ENCODE results near the gene EXOG. TPM values are rescaled to one million over a fixed set of nuclear protein-coding genes. Genes with fewer than 3 reads are reported as not detected.
"Not testable (repeated sequence)": the region's sequence is repeated elsewhere in the genome, so short reads cannot be mapped to it uniquely, and the experiment has no call there.

Gene EXOG
- total RNA-seq, 4 donors from 2014 or later, result 3.3 to 10.3 (median 5.3) TPM

DNA sequence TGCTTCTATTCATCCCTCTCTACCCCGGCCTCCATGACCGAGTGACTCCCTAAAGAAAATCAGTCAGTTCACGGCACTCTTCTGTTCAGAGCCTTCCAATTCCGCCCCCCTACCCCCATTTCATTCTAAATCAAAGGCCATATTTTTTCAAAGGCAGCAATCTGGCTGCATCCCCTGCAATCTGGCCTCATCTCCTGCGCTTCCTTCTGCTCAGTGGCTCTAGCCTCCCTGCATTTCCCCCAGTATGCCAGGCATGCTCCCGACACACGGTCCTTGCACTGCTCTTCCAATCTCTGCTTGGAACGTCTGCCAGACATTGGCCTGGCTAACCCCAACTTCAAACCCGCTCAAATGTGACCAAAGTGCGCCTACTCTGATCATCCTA is 67.7 kb downstream of the EXOG start:
- TF ChIP-seq, protein P1, sequence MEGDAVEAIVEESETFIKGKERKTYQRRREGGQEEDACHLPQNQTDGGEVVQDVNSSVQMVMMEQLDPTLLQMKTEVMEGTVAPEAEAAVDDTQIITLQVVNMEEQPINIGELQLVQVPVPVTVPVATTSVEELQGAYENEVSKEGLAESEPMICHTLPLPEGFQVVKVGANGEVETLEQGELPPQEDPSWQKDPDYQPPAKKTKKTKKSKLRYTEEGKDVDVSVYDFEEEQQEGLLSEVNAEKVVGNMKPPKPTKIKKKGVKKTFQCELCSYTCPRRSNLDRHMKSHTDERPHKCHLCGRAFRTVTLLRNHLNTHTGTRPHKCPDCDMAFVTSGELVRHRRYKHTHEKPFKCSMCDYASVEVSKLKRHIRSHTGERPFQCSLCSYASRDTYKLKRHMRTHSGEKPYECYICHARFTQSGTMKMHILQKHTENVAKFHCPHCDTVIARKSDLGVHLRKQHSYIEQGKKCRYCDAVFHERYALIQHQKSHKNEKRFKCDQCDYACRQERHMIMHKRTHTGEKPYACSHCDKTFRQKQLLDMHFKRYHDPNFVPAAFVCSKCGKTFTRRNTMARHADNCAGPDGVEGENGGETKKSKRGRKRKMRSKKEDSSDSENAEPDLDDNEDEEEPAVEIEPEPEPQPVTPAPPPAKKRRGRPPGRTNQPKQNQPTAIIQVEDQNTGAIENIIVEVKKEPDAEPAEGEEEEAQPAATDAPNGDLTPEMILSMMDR (IDR thresholded peaks at IDR 0.05), result no peak
- no peak for TF ChIP-seq POLR2A (IDR thresholded peaks at IDR 0.05)
- H3K27ac ChIP-seq, result no peak overlapping the region
- H3K36me3 ChIP-seq, result no peaks in the 10 kb centered on the region
- no peaks in the 10 kb centered on the region for H3K9me3 ChIP-seq
- H3K27me3 ChIP-seq, result no peaks in the 10 kb centered on the region
- no peaks in the 10 kb centered on the region for H3K4me1 ChIP-seq
- no peak overlapping the region for H3K4me3 ChIP-seq
- 87 to 92% methylated on average over 10 of the region's 10 CpGs for WGBS, 2 donors
- intact Hi-C loops (cut with DNase I), result no loop called here
- no peak for DNase-seq

- TF ChIP-seq, protein P1 (IDR thresholded peaks at IDR 0.05), result no peak
- no peak for TF ChIP-seq POLR2A (IDR thresholded peaks at IDR 0.05)
- no peaks in the 10 kb centered on the region for H3K36me3 ChIP-seq
- no peaks in the 10 kb centered on the region for H3K9me3 ChIP-seq
- intact Hi-C loops (cut with DNase I), result no loop called here
- no peak overlapping the region for H3K27ac ChIP-seq
- H3K27me3 ChIP-seq, result no peaks in the 10 kb centered on the region
- 86 to 100% methylated on average over 1 to 5 of the region's 6 CpGs for WGBS, 2 donors
- no peak for DNase-seq
- no peak overlapping the region for H3K4me3 ChIP-seq
- H3K4me1 ChIP-seq, result no peaks in the 10 kb centered on the region
Observed at GRCh38 chr3:38564631-38565338, 68.6 kb downstream of the EXOG start.

GRCh38 chr3:38565339-38566214 is 69.4 kb downstream of the EXOG start:
- no peak overlapping the region for H3K4me3 ChIP-seq
- TF ChIP-seq POLR2A (IDR thresholded peaks at IDR 0.05), result no peak
- TF ChIP-seq, protein P1 (IDR thresholded peaks at IDR 0.05), result no peak
- intact Hi-C loops (cut with DNase I), result no loop called here
- H3K27ac ChIP-seq, result no peak overlapping the region
- no peaks in the 10 kb centered on the region for H3K27me3 ChIP-seq
- 73 to 86% methylated on average over 9 to 12 of the region's 13 CpGs for WGBS, 2 donors
- H3K4me1 ChIP-seq, result no peaks in the 10 kb centered on the region
- H3K9me3 ChIP-seq, result no peaks in the 10 kb centered on the region
- H3K36me3 ChIP-seq, result no peaks in the 10 kb centered on the region
- DNase-seq, result no peak

DNA sequence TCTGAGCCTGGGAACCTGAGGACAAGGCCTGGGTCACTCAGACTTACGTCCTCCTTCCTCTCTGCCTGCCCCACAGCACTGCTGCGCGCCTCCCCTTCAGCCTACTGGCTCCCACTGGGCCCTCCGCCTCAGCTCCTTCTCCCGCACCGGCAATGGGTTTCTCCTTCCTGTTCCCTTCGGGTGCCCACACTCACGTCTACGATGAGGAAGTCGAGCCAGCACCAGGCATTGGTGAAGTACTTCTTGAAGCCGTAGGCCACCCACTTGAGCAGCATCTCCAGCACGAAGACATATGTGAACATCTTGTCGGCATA is 70.0 kb downstream of the EXOG start:
- 87 to 92% methylated on average over 13 of the region's 13 CpGs for WGBS, 2 donors
- Histone ChIP-seq H3K27ac (no peak overlapping the region), H3K9me3 (no peaks in the 10 kb centered on the region), H3K36me3 (no peaks in the 10 kb centered on the region), H3K27me3 (no peaks in the 10 kb centered on the region), H3K4me1 (no peaks in the 10 kb centered on the region), H3K4me3 (no peak overlapping the region)
- DNase-seq, result no peak
- TF ChIP-seq POLR2A (IDR thresholded peaks at IDR 0.05), result no peak
- TF ChIP-seq, protein P1 (IDR thresholded peaks at IDR 0.05), result no peak
- intact Hi-C loops (cut with DNase I), result no loop called here

DNA sequence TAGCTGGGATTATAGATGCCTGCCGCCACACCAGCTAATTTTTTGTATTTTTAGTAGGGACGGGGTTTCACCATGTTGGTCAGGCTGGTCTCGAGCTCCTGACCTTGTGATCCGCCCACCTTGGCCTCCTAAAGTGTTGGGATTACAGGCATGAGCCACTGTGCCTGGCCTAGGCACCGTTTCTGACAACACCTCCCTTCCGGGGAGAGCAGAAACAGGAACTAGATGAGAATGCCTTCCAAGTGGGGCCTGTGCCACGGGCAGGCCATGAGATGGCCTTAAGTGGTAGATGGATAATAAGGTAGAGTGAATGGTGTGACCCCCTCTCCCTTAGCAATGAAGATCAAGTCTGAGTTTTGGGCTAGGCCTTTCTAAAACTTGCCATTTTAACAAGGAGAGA is 70.7 kb downstream of the EXOG start:
- H3K36me3 ChIP-seq; H3K9me3 ChIP-seq; H3K4me1 ChIP-seq; H3K27ac ChIP-seq; intact Hi-C loops (cut with DNase I); H3K27me3 ChIP-seq; H3K4me3 ChIP-seq; DNase-seq: not testable (repeated sequence)
- WGBS, 2 donors, result 54 to 83% methylated on average over 1 to 3 of the region's 7 CpGs
